Measurements from ENCODE around the gene DEFB123. TPM values are rescaled to one million over a fixed set of nuclear protein-coding genes. Genes with fewer than 3 reads are reported as not detected.
"Not testable (repeated sequence)": the region's sequence is repeated elsewhere in the genome, so short reads cannot be mapped to it uniquely, and the experiment has no call there.

The DEFB123 gene
- total and polyA plus RNA-seq, 9 of the 15 experiments (the other 6 are each of a cell fraction or from before 2014, with no cell fraction given): not detected

DNA sequence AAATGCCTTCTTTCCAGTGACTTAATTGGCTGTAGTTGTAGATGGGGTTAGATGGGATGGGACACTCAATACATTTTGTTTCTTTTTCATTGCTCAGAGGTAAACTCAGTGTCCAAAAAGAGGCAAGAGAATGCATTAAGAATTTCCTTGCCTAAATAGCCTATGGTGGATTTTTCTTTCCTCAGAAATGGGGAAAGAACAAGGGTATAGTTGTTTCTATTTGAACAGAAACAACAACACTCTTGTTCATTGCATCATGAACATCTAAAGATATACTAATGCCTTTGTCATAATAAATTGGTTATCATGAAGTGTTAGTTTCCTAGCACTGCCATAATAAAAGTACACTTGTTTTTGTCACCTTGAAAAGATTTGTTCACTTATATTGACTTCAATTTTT lies 14.6 kb upstream of the DEFB123 start:
- DNase-seq (ENCODE audit: extremely low read depth in 1 of 4, low spot score in 3 of 4) (no peak), FAIRE-seq (no peak), ATAC-seq (no peak)
- Histone ChIP-seq H3K4me1 (replicated peaks in 1 of 2; ENCODE audit: control insufficient read depth in 2 of 2, insufficient read depth in 2 of 2, low read length in 2 of 2) (no peaks in the 10 kb centered on the region), H3K9me1 (ENCODE audit: control insufficient read depth, insufficient read depth, low read length) (no peaks in the 10 kb centered on the region), H3K4me3 (no peak overlapping the region), H3K27ac (ENCODE audit: extremely low read depth, low read depth, low read length) (no peak overlapping the region), H3K79me2 (ENCODE audit: control insufficient read depth, insufficient read depth, low read length) (no peaks in the 10 kb centered on the region), H3K27me3 (ENCODE audit: control insufficient read depth in 2 of 2, insufficient read depth in 2 of 2, low read length in 2 of 2) (peaks cover 0 to 2% of the 10 kb centered on the region in 2 experiments; a peak in 1 of 5 replicates), H3K9ac (ENCODE audit: insufficient read depth in 1 of 2, low read depth in 2 of 2, low read length in 2 of 2) (no peak overlapping the region), H2AFZ (ENCODE audit: low read depth, low read length) (no peak overlapping the region), H4K20me1 (replicated peaks; ENCODE audit: control insufficient read depth, insufficient read depth, low read length) (no peaks in the 10 kb centered on the region), H3K9me3 (replicated peaks; ENCODE audit: control insufficient read depth, insufficient read depth, low read depth, low read length) (no peaks in the 10 kb centered on the region), H3K36me3 (ENCODE audit: control insufficient read depth, insufficient read depth, low read length) (no peaks in the 10 kb centered on the region; the same call in 2 of the 3 replicates), H3K4me2 (ENCODE audit: insufficient read depth, low read length) (no peak overlapping the region)
- in situ Hi-C loops (cut with MboI): no loop called here
- TF ChIP-seq, protein P1, sequence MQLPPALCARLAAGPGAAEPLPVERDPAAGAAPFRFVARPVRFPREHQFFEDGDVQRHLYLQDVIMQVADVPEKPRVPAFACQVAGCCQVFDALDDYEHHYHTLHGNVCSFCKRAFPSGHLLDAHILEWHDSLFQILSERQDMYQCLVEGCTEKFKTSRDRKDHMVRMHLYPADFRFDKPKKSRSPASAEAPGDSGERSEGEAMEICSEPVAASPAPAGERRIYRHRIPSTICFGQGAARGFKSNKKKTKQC (CRISPR knock-in tag; IDR thresholded peaks at IDR 0.05): no peak
- TF ChIP-seq ESRRA (IDR thresholded peaks at IDR 0.05; ENCODE audit: borderline replicate concordance, low read depth) (no peak), CBX3 (IDR thresholded peaks at IDR 0.05; ENCODE audit: borderline replicate concordance in 1 of 2, low read length in 2 of 2) (no peak), ZNF707 (CRISPR knock-in tag; conservative IDR thresholded peaks at IDR 0.05) (no peak), SMAD4 (CRISPR knock-in tag; conservative IDR thresholded peaks at IDR 0.05) (no peak), SMAD3 (CRISPR knock-in tag; conservative IDR thresholded peaks at IDR 0.05) (no peak), DACH1 (IDR thresholded peaks at IDR 0.05; ENCODE audit: partially characterized antibody) (no peak), SMARCA4 (IDR thresholded peaks at IDR 0.05) (no peak), NFATC3 (IDR thresholded peaks at IDR 0.05) (no peak), CTCF (IDR thresholded peaks at IDR 0.05 in 2 of 3, conservative IDR thresholded peaks at IDR 0.05 in 1 of 3; ENCODE audit: insufficient read depth in 2 of 3, low read depth in 1 of 3, low read length in 3 of 3) (no peak)
- POLR2A ChIA-PET: no interaction called here
- CTCF ChIA-PET (ENCODE audit: low intra/inter-chr PET ratio): no interaction called here
- BruUV-seq (replicated peaks): no TSS peak
- intact Hi-C loops (cut with micrococcal nuclease): no loop called here

GRCh38 chr20:31426891-31427551 lies 13.4 kb upstream of the DEFB123 start:
- FAIRE-seq; H3K27ac ChIP-seq (ENCODE audit: extremely low read depth, low read depth, low read length); H3K4me2 ChIP-seq (ENCODE audit: insufficient read depth, low read length); H3K79me2 ChIP-seq (ENCODE audit: control insufficient read depth, insufficient read depth, low read length); DNase-seq (ENCODE audit: extremely low read depth in 1 of 4, low spot score in 3 of 4); H3K9me1 ChIP-seq (ENCODE audit: control insufficient read depth, insufficient read depth, low read length); H3K9ac ChIP-seq (ENCODE audit: insufficient read depth in 1 of 2, low read depth in 2 of 2, low read length in 2 of 2); intact Hi-C loops (cut with micrococcal nuclease); H3K36me3 ChIP-seq (ENCODE audit: control insufficient read depth, insufficient read depth, low read length); CTCF ChIA-PET (ENCODE audit: low intra/inter-chr PET ratio); POLR2A ChIA-PET; H3K9me3 ChIP-seq (replicated peaks; ENCODE audit: control insufficient read depth, insufficient read depth, low read depth, low read length); H3K27me3 ChIP-seq (ENCODE audit: control insufficient read depth in 2 of 2, insufficient read depth in 2 of 2, low read length in 2 of 2); H3K4me3 ChIP-seq; H4K20me1 ChIP-seq (replicated peaks; ENCODE audit: control insufficient read depth, insufficient read depth, low read length); H3K4me1 ChIP-seq (replicated peaks in 1 of 2; ENCODE audit: control insufficient read depth in 2 of 2, insufficient read depth in 2 of 2, low read length in 2 of 2); BruUV-seq (replicated peaks); ATAC-seq; in situ Hi-C loops (cut with MboI); H2AFZ ChIP-seq (ENCODE audit: low read depth, low read length): not testable (repeated sequence)
- 46% methylated on average over 11 of the region's 48 CpGs for WGBS (ENCODE audit: insufficient coverage, low coverage, missing lambda C conversion rate)

Measured in K562 (cell line).